ENCODE measurements around the gene ITLN2. TPM values are rescaled to one million over a fixed set of nuclear protein-coding genes. Genes with fewer than 3 reads are reported as not detected.

Gene ITLN2
- polyA plus RNA-seq, 1 of the 3 experiments (the other 2 are of a cell fraction) = not detected

DNA sequence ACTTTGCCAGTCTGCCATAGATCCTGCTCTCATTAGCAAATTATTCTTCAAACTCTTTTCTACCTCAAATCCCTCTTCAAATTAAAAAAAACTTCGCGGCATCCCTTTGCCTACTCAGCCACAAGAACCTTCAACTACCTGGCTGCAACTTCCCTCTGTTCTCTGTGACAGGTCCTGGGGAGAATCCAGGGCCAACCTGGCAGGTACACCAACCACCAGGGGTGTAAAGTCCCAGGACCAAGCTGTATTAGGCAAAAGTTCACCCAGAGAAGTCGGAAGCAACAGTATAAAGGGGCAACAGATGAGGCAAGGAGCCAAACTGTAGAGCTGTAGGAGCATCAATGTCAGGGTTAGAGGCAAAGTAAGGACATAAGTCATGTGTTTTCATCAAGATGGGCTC is 18.3 kb upstream of the ITLN2 start:
- POLR2A ChIA-PET = no interaction called here
- no peaks in the 10 kb centered on the region for H3K36me3 ChIP-seq (replicated peaks in 1 of 2; ENCODE audit: control insufficient read depth in 1 of 2, insufficient read depth in 2 of 2, low read length in 1 of 2)
- no peak overlapping the region for H3K27ac ChIP-seq (ENCODE audit: low read depth in 2 of 2, low read length in 1 of 2)
- no peaks in the 10 kb centered on the region for H4K20me1 ChIP-seq (ENCODE audit: insufficient read depth)
- 6% methylated on average over 3 of the region's 3 CpGs for WGBS (ENCODE audit: low lambda C conversion rate)
- CTCF ChIA-PET = interaction anchor here (1.0 to 1.1 kb wide), 2 partner anchors 17 to 22 kb away, joined by 3 to 4 read pairs; no protein-coding TSS in a partner anchor
- H3K79me2 ChIP-seq (ENCODE audit: insufficient read depth) = no peaks in the 10 kb centered on the region
- H3K27me3 ChIP-seq (ENCODE audit: insufficient read depth) = peaks cover 36% of the 10 kb centered on the region; the same call in 1 of the 2 replicates
- no peak overlapping the region for H3K9ac ChIP-seq
- H3K9me2 ChIP-seq = no peaks in the 10 kb centered on the region
- H3F3A ChIP-seq (replicated peaks; ENCODE audit: insufficient read depth) = no peaks in the 10 kb centered on the region
- no peak for DNase-seq
- no peak overlapping the region for H2AFZ ChIP-seq (ENCODE audit: low read depth)
- no peak overlapping the region for H3K4me3 ChIP-seq (ENCODE audit: low read depth in 2 of 2, low read length in 1 of 2)
- no peak overlapping the region for H3K4me2 ChIP-seq
- no peaks in the 10 kb centered on the region for H3K9me3 ChIP-seq
- no peaks in the 10 kb centered on the region for H3K4me1 ChIP-seq (ENCODE audit: control insufficient read depth in 1 of 2, insufficient read depth in 2 of 2, low read depth in 1 of 2, low read length in 1 of 2)
- TF ChIP-seq RFX5 (IDR thresholded peaks at IDR 0.05; ENCODE audit: low read length) = no peak

DNA sequence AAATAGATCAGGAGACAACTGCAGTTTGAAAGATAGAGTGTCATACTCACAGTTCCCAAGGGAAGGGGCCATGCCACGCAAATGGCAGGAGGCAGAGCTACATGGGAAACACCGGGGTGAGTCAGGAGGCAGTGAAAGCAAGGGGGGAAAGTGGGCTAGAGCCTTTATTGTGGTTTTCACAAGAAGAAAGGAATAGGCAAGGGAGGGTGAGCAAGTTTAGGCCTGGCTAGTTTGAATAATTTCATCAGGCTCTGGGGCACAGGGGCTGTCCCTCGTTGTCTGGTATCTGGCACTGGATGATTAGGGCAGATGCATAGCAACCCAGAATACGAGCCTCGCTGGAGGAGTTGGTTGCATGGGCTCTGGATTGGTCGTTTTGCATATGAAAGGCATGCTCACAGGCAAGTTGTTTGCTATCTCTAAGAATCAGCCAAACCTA is 17.0 kb upstream of the ITLN2 start:
- no peak for DNase-seq
- no peaks in the 10 kb centered on the region for H3K79me2 ChIP-seq (ENCODE audit: insufficient read depth)
- no peaks in the 10 kb centered on the region for H3K4me1 ChIP-seq (ENCODE audit: control insufficient read depth in 1 of 2, insufficient read depth in 2 of 2, low read depth in 1 of 2, low read length in 1 of 2)
- TF ChIP-seq, protein P1, sequence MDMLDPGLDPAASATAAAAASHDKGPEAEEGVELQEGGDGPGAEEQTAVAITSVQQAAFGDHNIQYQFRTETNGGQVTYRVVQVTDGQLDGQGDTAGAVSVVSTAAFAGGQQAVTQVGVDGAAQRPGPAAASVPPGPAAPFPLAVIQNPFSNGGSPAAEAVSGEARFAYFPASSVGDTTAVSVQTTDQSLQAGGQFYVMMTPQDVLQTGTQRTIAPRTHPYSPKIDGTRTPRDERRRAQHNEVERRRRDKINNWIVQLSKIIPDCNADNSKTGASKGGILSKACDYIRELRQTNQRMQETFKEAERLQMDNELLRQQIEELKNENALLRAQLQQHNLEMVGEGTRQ (IDR thresholded peaks at IDR 0.05; ENCODE audit: borderline replicate concordance, low read depth, low read length) = no peak
- no peak for TF ChIP-seq CHD2 (IDR thresholded peaks at IDR 0.05; ENCODE audit: low read length, partially characterized antibody)
- no peak for TF ChIP-seq ELF1 (IDR thresholded peaks at IDR 0.05)
- no peak for TF ChIP-seq MAX (IDR thresholded peaks at IDR 0.05; ENCODE audit: low read depth)
- no peak for TF ChIP-seq FOSL2 (IDR thresholded peaks at IDR 0.05; ENCODE audit: borderline replicate concordance, low read depth)
- TF ChIP-seq RXRA (IDR thresholded peaks at IDR 0.05; ENCODE audit: borderline replicate concordance, low read depth) = no peak
- TF ChIP-seq, protein P2, sequence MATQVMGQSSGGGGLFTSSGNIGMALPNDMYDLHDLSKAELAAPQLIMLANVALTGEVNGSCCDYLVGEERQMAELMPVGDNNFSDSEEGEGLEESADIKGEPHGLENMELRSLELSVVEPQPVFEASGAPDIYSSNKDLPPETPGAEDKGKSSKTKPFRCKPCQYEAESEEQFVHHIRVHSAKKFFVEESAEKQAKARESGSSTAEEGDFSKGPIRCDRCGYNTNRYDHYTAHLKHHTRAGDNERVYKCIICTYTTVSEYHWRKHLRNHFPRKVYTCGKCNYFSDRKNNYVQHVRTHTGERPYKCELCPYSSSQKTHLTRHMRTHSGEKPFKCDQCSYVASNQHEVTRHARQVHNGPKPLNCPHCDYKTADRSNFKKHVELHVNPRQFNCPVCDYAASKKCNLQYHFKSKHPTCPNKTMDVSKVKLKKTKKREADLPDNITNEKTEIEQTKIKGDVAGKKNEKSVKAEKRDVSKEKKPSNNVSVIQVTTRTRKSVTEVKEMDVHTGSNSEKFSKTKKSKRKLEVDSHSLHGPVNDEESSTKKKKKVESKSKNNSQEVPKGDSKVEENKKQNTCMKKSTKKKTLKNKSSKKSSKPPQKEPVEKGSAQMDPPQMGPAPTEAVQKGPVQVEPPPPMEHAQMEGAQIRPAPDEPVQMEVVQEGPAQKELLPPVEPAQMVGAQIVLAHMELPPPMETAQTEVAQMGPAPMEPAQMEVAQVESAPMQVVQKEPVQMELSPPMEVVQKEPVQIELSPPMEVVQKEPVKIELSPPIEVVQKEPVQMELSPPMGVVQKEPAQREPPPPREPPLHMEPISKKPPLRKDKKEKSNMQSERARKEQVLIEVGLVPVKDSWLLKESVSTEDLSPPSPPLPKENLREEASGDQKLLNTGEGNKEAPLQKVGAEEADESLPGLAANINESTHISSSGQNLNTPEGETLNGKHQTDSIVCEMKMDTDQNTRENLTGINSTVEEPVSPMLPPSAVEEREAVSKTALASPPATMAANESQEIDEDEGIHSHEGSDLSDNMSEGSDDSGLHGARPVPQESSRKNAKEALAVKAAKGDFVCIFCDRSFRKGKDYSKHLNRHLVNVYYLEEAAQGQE (IDR thresholded peaks at IDR 0.05; ENCODE audit: low read depth, low read length) = no peak
- peaks cover 32% of the 10 kb centered on the region; the same call in 1 of the 2 replicates for H3K27me3 ChIP-seq (ENCODE audit: insufficient read depth)
- H3K4me3 ChIP-seq (ENCODE audit: low read depth in 2 of 2, low read length in 1 of 2) = no peak overlapping the region
- H3K9me2 ChIP-seq = no peaks in the 10 kb centered on the region
- whole genome bisulfite sequencing (ENCODE audit: low lambda C conversion rate) = 10% methylated on average over 6 of the region's 6 CpGs
- H3K9ac ChIP-seq = no peak overlapping the region
- no peaks in the 10 kb centered on the region for H4K20me1 ChIP-seq (ENCODE audit: insufficient read depth)
- ChIA-PET POLR2A (no interaction called here), CTCF (interaction anchor here (1.5 kb wide), 1 partner anchor 18 kb away, joined by 6 read pairs; no protein-coding TSS in a partner anchor)
- H3K4me2 ChIP-seq = no peak overlapping the region
- H3K9me3 ChIP-seq = no peaks in the 10 kb centered on the region
- H3K27ac ChIP-seq (ENCODE audit: low read depth in 2 of 2, low read length in 1 of 2) = no peak overlapping the region
- H2AFZ ChIP-seq (ENCODE audit: low read depth) = no peak overlapping the region
- no peaks in the 10 kb centered on the region for H3K36me3 ChIP-seq (replicated peaks in 1 of 2; ENCODE audit: control insufficient read depth in 1 of 2, insufficient read depth in 2 of 2, low read length in 1 of 2)
- no peaks in the 10 kb centered on the region for H3F3A ChIP-seq (replicated peaks; ENCODE audit: insufficient read depth)
